ENCODE data around the gene MACROD2. TPM values are rescaled to one million over a fixed set of nuclear protein-coding genes. Genes with fewer than 3 reads are reported as not detected.
"Not testable (repeated sequence)": the region's sequence is repeated elsewhere in the genome, so short reads cannot be mapped to it uniquely, and the experiment has no call there.

The MACROD2 gene
- total RNA-seq, 1 donor from 2014 or later, result 1.6 TPM

DNA sequence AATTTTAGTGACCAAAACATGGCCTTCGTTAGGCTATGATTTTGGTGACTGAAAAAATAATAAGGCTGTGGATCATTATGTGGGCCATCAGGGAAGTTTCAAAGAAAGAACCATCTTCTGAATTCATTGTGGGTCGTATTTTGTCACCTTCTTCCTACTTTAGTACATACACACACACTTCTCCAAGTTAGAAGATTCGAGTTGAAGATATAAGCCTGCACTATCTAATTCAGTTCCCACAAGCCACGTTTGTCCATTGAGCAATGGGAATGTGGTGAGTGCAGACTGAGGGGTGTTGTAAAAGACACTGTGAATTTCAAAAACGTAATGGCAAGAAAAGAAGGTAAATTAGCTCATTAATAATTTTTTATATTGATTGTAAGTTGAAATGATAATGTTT is 1812.0 kb downstream of the MACROD2 start:
- no peak for DNase-seq (ENCODE audit: low spot score)

DNA sequence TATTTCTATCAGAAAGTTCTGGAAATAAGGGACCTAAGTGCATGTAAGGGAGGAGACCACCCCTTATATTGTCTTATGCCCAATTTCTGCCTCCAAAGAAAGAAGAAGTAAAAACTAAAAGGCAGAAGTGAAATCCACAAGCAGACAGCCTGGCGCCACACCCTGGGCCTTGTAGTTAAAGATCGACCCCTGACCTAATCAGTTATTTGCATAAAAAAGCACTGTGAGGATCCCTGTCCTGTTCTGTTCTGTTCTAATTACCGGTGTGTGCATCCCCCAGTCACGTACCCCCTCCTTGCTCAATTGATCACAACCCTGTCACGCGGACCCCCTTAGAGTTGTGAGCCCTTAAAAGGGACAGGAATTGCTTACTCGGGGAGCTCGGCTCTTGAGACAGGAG is 1812.5 kb downstream of the MACROD2 start:
- intact Hi-C loops (cut with DNase I); DNase-seq (ENCODE audit: low spot score): not testable (repeated sequence)

More for the DNA sequence above, 1812.0 kb downstream of the MACROD2 start:
- intact Hi-C loops (cut with DNase I), result no loop called here

DNA sequence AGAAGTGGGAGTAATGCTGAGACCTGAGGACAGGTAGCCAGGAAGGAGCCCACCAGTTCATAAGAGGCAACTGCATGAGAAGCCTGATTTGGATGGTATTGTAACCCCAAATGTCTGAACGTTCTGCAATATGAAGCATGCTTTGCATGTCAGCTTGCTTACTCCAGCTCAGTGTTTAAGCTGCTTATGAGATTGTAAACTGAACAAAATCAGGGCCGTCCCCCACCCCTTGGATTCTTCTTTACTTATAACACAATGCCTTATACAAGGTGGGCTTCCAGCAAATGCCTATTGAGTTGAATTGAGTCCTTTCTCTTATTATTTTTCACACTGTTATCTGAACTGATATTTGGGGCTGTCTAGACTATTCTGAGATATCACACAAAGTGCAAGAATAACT is 1816.6 kb downstream of the MACROD2 start:
- intact Hi-C loops (cut with DNase I), result no loop called here
- no peak for DNase-seq (ENCODE audit: low spot score)

DNA sequence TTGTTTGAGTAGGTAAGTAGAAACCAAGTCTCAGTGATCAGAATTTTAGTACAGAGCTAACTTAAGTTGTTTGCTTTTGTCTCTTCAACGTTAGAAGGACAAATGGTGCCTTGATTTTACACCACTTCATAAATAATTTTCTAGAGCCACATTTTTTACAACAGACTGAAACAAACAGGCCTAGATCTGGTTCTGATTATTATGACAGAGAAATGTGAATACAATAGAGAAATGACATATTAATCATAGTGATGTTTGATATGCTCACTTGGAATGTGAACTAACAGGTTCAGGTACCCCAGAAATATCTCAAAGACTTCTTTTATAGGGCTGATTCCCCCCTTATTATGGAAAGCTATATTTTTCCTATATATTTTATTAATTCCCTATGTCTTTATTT is 1817.4 kb downstream of the MACROD2 start:
- intact Hi-C loops (cut with DNase I), result no loop called here
- no peak for DNase-seq (ENCODE audit: low spot score)

DNA sequence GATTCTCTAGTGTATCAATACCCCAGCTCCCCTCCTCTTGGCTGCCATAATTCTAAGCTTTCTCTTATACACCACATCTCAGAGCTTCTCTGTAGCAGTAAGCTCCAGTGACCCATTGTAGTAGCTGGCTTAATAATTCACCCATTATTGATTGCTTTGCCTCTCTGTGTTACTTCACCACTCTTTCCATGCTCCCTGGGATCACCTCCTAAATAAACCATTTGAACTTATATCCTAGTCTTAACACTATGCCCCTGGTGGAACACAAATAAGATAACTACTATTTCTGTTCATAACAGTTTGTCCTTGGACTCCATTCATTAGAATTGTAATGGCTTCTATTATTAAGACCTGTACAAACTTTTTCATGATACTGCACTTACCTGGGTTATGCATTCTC is 1819.0 kb downstream of the MACROD2 start:
- intact Hi-C loops (cut with DNase I), result no loop called here
- DNase-seq (ENCODE audit: low spot score), result no peak

DNA sequence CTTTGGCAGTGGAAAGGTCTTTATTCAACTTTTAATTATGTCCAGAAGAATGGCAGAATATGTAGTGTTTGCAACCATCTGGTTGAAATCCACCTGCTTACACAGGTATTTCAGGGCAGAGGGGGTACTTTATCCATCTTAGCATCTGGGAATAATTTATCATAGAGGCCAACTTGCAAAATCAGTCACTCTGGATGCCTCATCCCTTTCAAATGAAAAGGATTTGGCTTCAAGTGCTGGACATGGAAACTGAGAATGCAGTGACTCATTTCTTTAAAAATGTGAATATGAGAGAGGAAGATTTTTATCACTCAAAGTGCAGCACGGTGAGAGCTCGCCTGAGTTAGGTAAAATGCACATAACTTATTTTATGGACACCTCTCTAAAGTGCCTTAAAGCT is 1819.6 kb downstream of the MACROD2 start:
- no peak for DNase-seq (ENCODE audit: low spot score)
- intact Hi-C loops (cut with DNase I), result no loop called here

DNA sequence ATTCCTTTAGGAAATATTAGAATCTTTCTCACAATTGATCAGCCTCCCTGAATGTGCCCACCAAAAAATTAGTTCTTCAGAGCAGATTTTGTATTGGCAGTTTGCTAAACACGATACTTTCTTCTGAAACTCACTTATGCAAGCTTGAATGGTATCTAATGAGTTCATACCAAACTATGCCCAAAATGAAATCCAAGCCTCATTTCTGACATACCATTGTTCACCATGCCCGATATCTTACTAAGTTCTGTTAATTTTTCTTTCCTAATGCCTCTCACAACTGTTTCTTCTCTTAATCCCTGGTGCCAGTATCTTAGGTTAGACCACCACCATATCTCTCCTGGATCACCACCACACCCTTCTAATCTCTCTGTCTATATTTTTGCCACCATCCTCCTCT is 1822.0 kb downstream of the MACROD2 start:
- intact Hi-C loops (cut with DNase I), result no loop called here
- DNase-seq (ENCODE audit: low spot score), result no peak

DNA sequence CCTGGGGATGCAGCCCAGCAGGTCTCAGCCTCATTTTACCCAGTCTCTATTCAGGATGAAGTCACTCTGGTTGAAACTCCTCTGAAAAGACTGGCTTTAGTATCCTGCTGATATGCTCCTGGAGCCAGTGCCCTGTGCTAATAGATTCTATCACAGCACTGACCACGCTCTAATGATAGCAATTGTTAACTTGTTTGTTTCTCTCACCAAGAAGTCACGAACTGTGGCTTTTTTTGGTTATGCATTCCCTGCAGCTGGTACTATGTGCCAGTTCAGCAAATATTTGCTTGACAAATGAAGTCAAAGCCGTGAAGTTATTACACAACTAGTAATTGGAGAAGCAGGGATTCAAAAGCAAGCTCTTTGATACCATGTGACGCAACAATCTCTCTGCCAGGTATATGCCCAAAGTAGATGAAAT is 1823.3 kb downstream of the MACROD2 start:
- no peak for DNase-seq (ENCODE audit: low spot score)
- intact Hi-C loops (cut with DNase I), result no loop called here

DNA sequence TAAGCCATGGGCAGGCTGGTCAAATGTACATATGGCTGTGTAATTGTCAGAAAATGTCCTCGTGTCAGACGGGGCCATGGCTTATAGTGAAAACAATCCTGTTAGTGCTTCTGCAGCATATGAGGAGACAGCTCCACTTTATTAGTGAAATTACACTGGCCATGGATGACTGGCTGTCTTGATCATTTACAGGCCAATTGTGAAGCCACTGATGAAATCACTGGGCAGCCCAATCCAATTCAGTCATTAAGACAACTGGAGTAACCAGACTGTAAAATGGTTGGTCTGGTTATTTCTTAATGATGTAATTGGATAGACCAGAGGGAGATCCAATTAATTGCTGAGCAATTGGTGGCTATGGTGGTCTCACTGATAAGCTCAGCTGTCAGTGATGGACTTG is 1828.4 kb downstream of the MACROD2 start:
- intact Hi-C loops (cut with DNase I), result no loop called here
- no peak for DNase-seq (ENCODE audit: low spot score)

DNA sequence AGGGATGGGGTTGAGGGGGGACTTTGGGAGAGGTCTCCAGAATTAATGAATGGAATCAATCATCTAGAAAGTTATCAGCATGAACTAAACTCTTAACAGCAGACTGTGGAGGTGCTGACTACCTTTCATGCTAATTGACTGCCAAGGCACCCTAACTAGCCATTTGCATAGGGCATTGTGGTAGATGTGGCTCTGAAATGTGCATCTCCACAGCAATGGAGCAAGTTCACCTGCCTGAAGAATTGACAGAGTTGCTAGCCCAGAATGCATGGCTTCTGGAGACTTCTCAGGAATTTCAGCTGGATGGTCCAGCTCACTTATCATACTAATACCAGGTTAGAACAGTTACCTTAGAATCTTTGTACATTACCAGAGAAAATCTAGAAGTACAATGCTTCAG is 1832.3 kb downstream of the MACROD2 start:
- intact Hi-C loops (cut with DNase I), result no loop called here
- DNase-seq (ENCODE audit: low spot score), result no peak

DNA sequence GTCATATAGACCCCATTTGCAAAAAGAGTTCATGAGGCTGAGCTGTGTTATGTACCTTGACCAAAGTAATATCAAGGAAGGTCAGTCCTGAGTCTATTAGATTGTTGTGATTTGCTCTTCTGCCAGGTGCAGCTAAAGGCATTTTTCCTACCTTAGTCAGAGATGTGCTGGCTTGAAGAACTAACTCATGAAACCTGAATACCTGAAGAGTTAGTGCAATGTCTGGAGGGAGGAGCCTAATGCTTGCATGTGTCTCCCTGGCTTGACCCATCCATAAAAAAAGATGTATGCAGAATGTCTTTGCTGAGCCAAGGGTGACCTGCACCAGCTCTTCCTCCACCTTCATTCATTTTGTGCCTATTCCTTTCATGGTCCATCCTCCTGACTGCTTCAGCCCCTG is 1835.9 kb downstream of the MACROD2 start:
- DNase-seq (ENCODE audit: low spot score), result no peak
- intact Hi-C loops (cut with DNase I), result no loop called here

DNA sequence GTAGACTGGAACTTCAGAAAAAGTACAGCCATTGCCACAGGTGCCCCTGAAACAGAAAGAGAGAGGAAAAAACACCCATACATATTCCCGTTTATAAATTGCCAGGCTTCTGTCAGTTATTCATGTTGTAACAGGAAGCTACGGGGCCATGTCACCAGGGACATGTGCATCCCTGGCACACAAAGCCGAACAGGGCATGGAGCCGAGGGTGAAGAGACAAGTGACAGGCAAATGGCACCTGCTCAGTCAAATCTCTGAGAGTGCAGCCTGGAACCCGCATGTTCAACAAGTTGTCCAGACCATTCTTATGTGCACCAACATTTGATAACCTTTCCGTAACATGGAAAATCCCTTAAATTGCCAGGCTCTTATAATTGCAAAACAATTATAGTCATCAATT is 1837.2 kb downstream of the MACROD2 start:
- DNase-seq (ENCODE audit: low spot score), result no peak
- intact Hi-C loops (cut with DNase I), result no loop called here

DNA sequence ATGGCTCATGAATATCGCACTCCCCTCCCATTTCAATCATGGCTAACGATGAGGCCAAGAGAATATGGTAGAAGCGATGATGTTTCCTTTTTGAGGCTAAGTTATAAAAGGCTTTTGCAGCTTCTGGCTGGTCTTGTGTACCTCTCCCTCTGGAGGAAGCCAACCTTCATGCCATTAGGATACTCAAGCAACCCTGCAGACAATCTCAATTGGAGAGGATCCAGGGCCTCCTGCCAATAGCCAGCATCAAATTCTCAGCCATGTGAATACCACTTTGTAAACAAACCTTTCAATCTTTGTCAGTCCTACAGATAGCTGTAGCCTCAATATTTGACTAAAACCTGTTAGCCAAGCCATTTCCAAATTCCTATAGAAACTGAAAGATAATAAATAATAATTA is 1839.5 kb downstream of the MACROD2 start:
- intact Hi-C loops (cut with DNase I), result no loop called here
- no peak for DNase-seq (ENCODE audit: low spot score)

DNA sequence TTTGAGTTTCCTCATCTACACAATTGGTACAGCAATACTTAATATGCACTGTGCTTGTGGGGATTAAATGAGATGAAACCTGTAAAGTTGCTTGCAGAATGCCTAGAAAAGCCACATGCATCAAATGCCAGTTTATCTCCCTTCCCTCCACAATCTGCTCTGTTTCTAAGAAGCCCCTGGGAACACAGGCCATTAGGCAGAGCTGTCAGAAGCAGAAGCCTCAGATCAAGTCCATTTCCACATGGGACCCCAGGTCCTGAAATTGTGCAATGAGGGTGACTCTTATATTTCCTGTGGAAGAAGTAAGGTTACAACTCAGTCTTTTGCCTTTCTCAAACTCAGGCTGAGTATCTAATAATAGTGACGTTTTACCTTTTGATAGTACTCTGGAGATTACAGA is 1840.5 kb downstream of the MACROD2 start:
- intact Hi-C loops (cut with DNase I), result no loop called here
- no peak for DNase-seq (ENCODE audit: low spot score)

DNA sequence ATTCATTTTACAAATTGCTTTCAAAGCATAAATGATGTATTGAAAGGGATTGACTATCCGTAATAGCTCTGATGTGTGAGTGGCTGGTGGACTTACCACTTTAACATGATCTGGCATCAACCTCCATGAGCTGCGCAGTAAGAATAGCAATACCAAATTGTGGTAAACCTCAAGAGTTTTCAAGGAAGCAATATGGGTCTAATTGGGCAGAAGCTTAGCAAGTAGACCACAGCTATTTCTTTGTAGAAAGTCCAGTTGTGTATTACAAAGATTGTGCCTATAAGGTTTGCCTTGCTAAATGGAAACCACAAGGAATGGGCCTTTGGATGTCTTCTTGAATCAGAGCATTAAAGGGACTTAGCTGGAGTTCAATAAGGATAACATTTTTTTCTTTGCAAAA is 1841.3 kb downstream of the MACROD2 start:
- DNase-seq (ENCODE audit: low spot score), result no peak
- intact Hi-C loops (cut with DNase I), result no loop called here

DNA sequence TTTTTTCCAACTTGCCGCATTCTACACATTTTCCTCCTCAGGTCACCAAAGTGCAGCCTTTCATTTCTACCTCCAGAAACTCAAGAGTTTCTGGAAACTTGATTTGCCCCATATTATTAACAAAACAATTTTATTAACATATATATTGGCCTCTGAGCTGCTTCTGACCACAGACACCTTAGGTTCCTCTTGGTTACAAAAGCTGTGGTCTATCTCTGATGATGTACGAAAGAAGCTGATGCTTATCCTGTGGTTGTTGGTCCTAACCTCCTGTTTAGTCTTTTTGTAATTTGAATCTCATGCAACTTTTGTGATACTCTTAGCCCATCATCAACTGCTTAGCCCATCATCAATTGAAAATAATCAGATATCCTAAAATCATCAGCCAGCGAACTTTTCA is 1842.2 kb downstream of the MACROD2 start:
- no peak for DNase-seq (ENCODE audit: low spot score)
- intact Hi-C loops (cut with DNase I), result no loop called here

DNA sequence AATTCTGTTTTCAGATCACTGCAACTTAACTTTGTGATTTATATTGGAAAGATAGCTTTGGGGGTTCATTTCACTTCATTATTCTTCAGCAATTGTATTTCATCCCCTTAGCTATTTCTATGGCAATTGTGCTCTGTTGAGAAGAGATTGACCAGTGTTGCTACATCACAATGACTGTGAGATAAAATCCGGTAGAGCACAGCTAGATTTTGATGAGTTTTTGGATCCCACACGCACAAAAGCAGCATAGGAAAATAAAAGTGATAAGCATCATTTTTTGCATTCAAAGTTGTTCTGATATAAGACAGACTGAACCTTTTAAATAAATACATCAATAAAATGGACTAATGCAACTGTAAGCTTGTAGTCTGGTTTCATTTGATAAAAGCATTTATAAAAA is 1843.2 kb downstream of the MACROD2 start:
- no peak for DNase-seq (ENCODE audit: low spot score)
- intact Hi-C loops (cut with DNase I), result no loop called here

DNA sequence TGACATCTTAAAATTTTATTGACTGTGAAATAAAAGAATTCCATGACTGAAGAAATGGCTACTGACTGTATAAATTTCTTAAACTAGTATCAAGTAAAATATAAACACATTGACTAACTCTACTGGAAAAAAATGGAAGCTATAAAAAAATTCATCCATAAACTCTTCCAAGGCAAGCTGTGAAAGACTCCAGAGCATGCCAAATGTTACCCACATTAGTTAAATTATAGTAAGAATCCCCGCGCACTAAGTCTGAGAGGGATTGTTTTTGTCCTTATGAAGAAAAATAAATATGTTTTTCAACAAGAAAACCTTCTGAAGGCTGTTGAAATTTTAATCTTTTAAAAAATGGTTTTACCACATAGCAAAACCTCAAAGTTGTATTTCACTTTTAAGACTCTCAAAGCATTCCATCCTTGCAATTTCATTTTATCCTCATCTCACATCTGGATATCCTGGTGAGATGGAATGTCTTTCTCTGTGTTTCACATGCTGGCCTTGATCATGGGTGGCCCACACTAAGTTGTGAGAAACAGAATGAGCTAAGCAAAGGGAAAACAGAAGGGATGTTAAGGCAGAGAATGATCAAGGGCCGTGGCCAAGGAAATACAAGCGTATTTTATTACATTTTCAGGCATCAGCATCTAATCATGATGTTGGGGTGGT is 1845.5 kb downstream of the MACROD2 start:
- no peak for DNase-seq (ENCODE audit: low spot score)
- intact Hi-C loops (cut with DNase I), result no loop called here

DNA sequence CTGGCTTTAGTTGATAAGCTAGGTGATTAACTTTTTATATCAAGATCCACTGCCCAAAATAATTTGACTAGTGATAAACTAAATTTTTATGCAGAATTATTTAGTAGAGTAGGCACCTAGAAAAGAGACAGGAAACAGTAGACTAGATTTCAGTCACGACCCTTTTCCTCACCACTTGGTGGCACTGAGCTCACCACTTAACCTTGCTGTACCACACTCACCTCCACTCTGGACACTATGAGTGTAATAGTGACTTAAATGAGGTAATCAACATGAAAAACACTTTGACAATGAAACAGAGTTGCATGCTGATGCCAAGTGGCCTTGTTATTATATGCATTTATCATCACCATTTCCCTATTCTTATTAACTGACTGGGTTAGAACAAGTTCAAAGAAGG is 1847.6 kb downstream of the MACROD2 start:
- intact Hi-C loops (cut with DNase I), result no loop called here
- DNase-seq (ENCODE audit: low spot score), result no peak

DNA sequence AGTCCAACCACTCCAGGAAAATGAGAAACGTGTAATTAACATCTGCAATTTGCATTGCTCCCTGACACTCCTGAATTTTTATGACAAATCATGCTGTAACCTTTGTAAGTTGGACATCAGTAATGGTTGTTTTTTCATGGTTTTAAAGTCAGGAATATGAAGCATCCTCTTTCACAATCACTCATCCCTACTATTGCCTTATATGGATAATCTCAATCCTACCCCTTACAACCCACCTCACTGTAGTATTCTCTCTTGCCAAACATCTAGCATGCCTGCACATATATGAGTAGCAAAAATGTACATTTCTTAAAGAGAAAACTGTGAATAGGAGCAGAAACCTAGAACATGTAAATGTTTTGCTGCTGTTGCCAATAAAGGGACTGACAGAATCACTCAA is 1848.5 kb downstream of the MACROD2 start:
- DNase-seq (ENCODE audit: low spot score), result no peak
- intact Hi-C loops (cut with DNase I), result no loop called here

DNA sequence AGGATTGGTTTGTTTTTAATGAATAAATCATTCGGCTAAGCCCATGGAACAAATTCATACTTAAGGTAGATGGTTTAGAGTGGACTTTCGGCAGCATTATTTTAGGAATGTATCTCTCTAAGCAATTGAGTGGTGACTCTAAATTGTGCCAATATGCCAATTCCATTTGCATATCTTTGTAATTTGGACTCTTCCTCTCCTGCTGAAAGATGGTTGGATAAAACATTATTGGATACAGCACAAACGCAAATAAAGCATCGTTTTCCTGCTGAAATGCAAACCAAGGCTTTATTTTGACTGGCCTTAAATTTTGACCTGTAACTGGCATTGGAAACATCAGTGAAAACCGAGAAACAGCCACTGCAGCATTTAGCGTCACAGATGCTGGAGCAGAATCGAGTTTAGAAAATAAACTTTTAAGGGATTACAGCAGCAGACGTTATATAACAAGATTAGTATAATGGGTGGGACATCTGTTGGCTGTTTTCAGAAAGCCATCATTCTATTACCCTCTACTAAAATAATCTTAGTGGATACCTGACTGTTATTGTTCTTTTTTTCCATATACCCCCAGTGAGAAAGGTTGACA is 1852.0 kb downstream of the MACROD2 start:
- intact Hi-C loops (cut with DNase I), result no loop called here
- DNase-seq (ENCODE audit: low spot score), result no peak

DNA sequence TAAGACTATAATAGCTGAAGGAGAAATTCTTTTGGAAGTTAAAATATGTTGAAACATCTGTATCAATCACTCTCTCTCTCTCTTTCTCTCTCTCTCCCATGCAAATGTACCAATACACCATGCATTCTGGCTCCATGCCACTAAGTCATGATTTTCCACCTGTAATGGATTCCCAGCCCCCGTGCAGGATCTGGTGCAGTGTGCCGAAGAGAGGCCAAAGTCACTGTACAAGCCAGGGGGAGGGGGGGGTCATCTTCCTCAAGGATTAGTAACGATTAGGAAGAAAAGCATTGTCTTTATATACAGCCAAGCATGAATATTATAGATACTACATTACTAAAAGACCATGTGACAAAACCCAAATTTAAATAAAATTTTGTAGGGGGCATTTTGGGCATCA is 1852.8 kb downstream of the MACROD2 start:
- intact Hi-C loops (cut with DNase I), result no loop called here
- DNase-seq (ENCODE audit: low spot score), result no peak
